DND-41 (cell line): Measurements from ENCODE around the gene PEX16.

ENCODE experiments used
- EZH2 ChIP-seq: IDR thresholded peaks from 3 replicates; pipeline ENCODE4 v1.6.1; 2012; ENCODE audit warnings: borderline replicate concordance, low read depth, mild to moderate bottlenecking, moderate library complexity, low read length, inconsistent platforms; ENCODE audit not compliant: severe bottlenecking
- TF ChIP-seq, protein P1 (sequence below): IDR thresholded peaks from 2 replicates; pipeline ENCODE4 v1.5.1; 2012; ENCODE audit warnings: borderline replicate concordance, low read length, moderate library complexity, mild to moderate bottlenecking; ENCODE audit not compliant: poor library complexity, severe bottlenecking; ENCODE audit errors: extremely low read depth

GRCh38 chr11:45961751-45962240 is 44.1 kb upstream of the PEX16 start:
- TF ChIP-seq, protein P1, sequence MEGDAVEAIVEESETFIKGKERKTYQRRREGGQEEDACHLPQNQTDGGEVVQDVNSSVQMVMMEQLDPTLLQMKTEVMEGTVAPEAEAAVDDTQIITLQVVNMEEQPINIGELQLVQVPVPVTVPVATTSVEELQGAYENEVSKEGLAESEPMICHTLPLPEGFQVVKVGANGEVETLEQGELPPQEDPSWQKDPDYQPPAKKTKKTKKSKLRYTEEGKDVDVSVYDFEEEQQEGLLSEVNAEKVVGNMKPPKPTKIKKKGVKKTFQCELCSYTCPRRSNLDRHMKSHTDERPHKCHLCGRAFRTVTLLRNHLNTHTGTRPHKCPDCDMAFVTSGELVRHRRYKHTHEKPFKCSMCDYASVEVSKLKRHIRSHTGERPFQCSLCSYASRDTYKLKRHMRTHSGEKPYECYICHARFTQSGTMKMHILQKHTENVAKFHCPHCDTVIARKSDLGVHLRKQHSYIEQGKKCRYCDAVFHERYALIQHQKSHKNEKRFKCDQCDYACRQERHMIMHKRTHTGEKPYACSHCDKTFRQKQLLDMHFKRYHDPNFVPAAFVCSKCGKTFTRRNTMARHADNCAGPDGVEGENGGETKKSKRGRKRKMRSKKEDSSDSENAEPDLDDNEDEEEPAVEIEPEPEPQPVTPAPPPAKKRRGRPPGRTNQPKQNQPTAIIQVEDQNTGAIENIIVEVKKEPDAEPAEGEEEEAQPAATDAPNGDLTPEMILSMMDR: no peak
- TF ChIP-seq EZH2: no peak
